Uterus (tissue), 4 donors: ENCODE data around the gene CLDN6. TPM values are rescaled to one million over a fixed set of nuclear protein-coding genes. Genes with fewer than 3 reads are reported as not detected.

Experiments used
- DNase-seq, 2 donors: peaks; one replicate each; pipeline ENCODE4 v3.0.0-alpha.2; 2019 to 2020
- H3K27ac ChIP-seq, 2 donors: fragments of 200-600 bp; sonication (generic); 1 replicate in 1 of 2; 2 replicates in 1 of 2; pipeline ENCODE4 v1.5.1; 2016 to 2018
- H3K27me3 ChIP-seq, 2 donors: fragments of 200-600 bp; sonication (generic); one replicate each; pipeline ENCODE4 v1.5.1; 2018 to 2019; ENCODE audit warnings: control low read depth in 1 of 2
- H3K36me3 ChIP-seq, 2 donors: fragments of 200-600 bp; sonication (generic); one replicate each; pipeline ENCODE4 v1.5.1; 2019; ENCODE audit warnings: control low read depth in 1 of 2
- H3K4me1 ChIP-seq, 2 donors: fragments of 200-600 bp; sonication (generic); one replicate each; pipeline ENCODE4 v1.5.1; 2018 to 2019; ENCODE audit warnings: control low read depth in 1 of 2
- H3K4me3 ChIP-seq, 2 donors: fragments of 200-600 bp; sonication (generic); 1 replicate in 1 of 2; 2 replicates in 1 of 2; pipeline ENCODE4 v1.5.1; 2018 to 2019; ENCODE audit warnings: mild to moderate bottlenecking in 1 of 2
- H3K9me3 ChIP-seq, 2 donors: fragments of 200-600 bp; sonication (generic); one replicate each; pipeline ENCODE4 v1.5.1; 2019; ENCODE audit warnings: control low read depth in 1 of 2
- POLR2A ChIP-seq, 2 donors: fragments of 450-650 bp; IDR thresholded peaks; one replicate each; pipeline ENCODE4 v1.6.1; 2016; ENCODE audit warnings: antibody characterized with exemption in 2 of 2, mild to moderate bottlenecking in 1 of 2, moderate library complexity in 1 of 2
- intact Hi-C: fragments of 100-400 bp; cut with DNase I; formaldehyde crosslinking; loops from one replicate; pipeline ENCODE4 v1.15.1; 2023; ENCODE audit warnings: low total_unique reads
- total RNA-seq, 4 donors: library from RNA; depleted of rRNA in 3 of 4; stranded (reverse); fragments of >200 nt in 3 of 4; gene quantifications; one replicate each; pipeline versions ENCODE4 v1.1.0 to v1.2.4, GENCODE V29; 2014 to 2023
- TF ChIP-seq, protein P1 (sequence below), 4 experiments: fragments of 200-600 bp in 2 of 4; fragments of 450-650 bp in 2 of 4; sonication (generic) in 2 of 4; IDR thresholded peaks; one replicate each; pipeline ENCODE4 v1.5.1; 2016 to 2019; ENCODE audit warnings: antibody characterized with exemption in 4 of 4, mild to moderate bottlenecking in 2 of 4, moderate library complexity in 1 of 4
- donor health status: DM: yes; HTN: yes; CAD: no.

Gene CLDN6
- total RNA-seq, 4 donors from 2014 or later: 4.1 TPM; not detected in 3

DNA sequence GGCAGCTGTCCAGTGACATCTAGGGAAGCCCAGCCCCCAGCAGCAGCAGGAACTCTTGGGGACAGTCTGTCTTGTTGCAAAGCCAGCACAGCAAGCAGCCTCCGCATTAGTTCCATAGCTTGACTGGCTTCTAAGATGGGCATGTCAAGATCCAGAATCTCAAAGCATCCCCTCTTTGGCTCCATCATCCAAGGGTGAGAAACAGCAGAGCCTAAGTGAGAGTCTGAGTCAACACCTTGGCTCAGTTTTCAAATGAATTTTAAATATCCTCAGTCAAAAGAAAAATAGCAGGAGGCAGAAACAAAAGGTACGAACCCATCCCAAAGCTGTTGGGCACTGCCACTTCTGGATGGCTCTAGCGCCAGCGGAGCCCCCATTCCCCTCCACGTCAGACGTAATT is 3.0 kb downstream of the CLDN6 start:
- peaks cover 9 to 27% of the 10 kb centered on the region in 2 donors for H3K27me3 ChIP-seq

DNA sequence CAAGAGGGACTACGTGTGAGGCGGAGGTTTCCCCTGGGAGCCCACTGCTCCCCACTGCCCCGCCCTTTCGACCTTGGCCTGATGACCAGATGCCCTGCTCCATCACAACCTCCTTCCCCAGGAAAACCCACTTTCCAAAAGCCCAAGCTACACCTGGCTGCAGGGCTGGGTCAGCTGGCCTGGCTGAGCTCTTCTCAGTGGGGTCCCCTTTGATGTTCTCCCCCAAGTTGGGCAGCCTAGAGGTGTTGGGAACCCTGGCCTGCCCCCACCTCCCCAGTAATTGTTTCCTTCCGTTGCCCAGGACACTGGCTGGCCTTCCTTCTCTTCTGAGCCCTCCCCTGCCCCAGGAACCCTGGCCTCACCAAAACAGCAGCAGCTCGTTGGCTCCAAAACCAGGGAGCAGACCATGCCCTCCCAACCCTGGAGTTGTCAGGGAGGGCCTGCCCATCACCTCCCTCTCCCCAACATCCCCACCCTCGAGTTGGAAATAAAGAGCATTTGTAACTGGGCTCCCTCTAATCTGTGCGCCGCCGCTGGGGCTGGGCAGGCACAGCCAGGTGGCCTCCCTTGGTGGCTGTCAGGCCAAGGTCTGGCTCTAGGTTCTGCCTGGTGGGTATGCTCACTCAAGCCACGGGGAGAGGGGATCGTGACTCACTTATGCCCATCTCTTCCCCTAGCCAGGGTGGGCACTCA is 3.8 kb downstream of the CLDN6 start:
- no peaks in the 10 kb centered on the region for H3K36me3 ChIP-seq
- H3K4me1 ChIP-seq: no peaks in the 10 kb centered on the region
- H3K4me3 ChIP-seq: no peak overlapping the region
- intact Hi-C loops: no loop called here
- H3K27me3 ChIP-seq: peaks cover 9 to 27% of the 10 kb centered on the region in 2 donors
- no peaks in the 10 kb centered on the region for H3K9me3 ChIP-seq
- no peak overlapping the region for H3K27ac ChIP-seq
- no peak for DNase-seq
- TF ChIP-seq POLR2A (IDR thresholded peaks at IDR 0.05): no peak
- TF ChIP-seq, protein P1, sequence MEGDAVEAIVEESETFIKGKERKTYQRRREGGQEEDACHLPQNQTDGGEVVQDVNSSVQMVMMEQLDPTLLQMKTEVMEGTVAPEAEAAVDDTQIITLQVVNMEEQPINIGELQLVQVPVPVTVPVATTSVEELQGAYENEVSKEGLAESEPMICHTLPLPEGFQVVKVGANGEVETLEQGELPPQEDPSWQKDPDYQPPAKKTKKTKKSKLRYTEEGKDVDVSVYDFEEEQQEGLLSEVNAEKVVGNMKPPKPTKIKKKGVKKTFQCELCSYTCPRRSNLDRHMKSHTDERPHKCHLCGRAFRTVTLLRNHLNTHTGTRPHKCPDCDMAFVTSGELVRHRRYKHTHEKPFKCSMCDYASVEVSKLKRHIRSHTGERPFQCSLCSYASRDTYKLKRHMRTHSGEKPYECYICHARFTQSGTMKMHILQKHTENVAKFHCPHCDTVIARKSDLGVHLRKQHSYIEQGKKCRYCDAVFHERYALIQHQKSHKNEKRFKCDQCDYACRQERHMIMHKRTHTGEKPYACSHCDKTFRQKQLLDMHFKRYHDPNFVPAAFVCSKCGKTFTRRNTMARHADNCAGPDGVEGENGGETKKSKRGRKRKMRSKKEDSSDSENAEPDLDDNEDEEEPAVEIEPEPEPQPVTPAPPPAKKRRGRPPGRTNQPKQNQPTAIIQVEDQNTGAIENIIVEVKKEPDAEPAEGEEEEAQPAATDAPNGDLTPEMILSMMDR (IDR thresholded peaks at IDR 0.05): no peak

More for the DNA sequence above, 3.0 kb downstream of the CLDN6 start:
- H3K36me3 ChIP-seq: no peaks in the 10 kb centered on the region
- TF ChIP-seq, protein P1 (IDR thresholded peaks at IDR 0.05): no peak
- TF ChIP-seq POLR2A (IDR thresholded peaks at IDR 0.05): no peak
- H3K4me1 ChIP-seq: no peaks in the 10 kb centered on the region
- H3K4me3 ChIP-seq: no peak overlapping the region
- H3K9me3 ChIP-seq: no peaks in the 10 kb centered on the region
- H3K27ac ChIP-seq: no peak overlapping the region
- no peak for DNase-seq
- intact Hi-C loops: no loop called here

DNA sequence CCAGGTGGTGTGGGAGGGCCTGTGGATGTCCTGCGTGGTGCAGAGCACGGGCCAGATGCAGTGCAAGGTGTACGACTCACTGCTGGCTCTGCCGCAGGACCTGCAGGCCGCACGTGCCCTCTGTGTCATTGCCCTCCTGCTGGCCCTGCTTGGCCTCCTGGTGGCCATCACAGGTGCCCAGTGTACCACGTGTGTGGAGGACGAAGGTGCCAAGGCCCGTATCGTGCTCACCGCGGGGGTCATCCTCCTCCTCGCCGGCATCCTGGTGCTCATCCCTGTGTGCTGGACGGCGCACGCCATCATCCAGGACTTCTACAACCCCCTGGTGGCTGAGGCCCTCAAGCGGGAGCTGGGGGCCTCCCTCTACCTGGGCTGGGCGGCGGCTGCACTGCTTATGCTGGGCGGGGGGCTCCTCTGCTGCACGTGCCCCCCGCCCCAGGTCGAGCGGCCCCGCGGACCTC is 4.5 kb downstream of the CLDN6 start:
- no peak overlapping the region for H3K4me3 ChIP-seq
- DNase-seq: no peak
- no peaks in the 10 kb centered on the region for H3K36me3 ChIP-seq
- intact Hi-C loops: no loop called here
- H3K9me3 ChIP-seq: no peaks in the 10 kb centered on the region
- no peak overlapping the region for H3K27ac ChIP-seq
- TF ChIP-seq POLR2A (IDR thresholded peaks at IDR 0.05): no peak
- TF ChIP-seq, protein P1 (IDR thresholded peaks at IDR 0.05): no peak
- H3K27me3 ChIP-seq: peaks cover 10 to 25% of the 10 kb centered on the region in 2 donors
- no peaks in the 10 kb centered on the region for H3K4me1 ChIP-seq

DNA sequence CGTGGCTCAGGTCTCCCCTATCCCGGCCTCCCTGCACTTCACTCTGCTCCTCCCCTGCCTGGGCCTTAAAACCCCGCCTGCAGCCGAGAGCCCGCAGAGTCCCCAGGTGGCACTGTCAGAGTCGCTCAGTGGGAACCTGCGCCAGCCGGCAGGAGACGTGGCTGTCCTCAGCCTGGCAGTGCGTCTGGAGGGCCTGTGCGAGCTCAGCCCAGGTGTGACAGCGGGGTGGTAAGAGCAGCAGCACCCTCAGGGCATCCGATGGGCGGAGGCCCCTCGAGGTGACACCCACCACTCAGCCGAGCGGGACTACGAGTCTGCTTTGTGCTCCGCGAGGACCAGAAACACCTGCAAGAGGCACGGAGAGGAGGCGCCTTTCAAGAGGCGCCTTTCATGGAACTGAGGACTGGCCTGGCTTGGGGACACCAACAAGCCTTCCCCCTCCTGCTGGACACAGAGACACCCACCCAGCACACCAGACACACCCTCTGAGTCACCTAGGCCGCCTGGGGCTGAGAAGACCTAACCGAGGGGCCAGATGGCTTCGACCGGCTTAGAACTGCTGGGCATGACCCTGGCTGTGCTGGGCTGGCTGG is 5.1 kb downstream of the CLDN6 start, which contains the start of gene CLDN9:
Gene CLDN9 (plus strand): TSS at position 96 of the 593 bp plus-strand sequence. CDS start 440 bp downstream, at position 536.
- Histone ChIP-seq H3K9me3 (no peaks in the 10 kb centered on the region), H3K27me3 (peaks cover 13 to 19% of the 10 kb centered on the region in 2 donors), H3K27ac (no peak within 1 kb of the TSS), H3K4me3 (no peak within 1 kb of the TSS), H3K4me1 (no peaks in the 10 kb centered on the region), H3K36me3 (no peaks in the 10 kb centered on the region)
- intact Hi-C loops: no loop called here
- TF ChIP-seq, protein P1 (IDR thresholded peaks at IDR 0.05): no peak
- no peak for TF ChIP-seq POLR2A (IDR thresholded peaks at IDR 0.05)
- DNase-seq: no peak

DNA sequence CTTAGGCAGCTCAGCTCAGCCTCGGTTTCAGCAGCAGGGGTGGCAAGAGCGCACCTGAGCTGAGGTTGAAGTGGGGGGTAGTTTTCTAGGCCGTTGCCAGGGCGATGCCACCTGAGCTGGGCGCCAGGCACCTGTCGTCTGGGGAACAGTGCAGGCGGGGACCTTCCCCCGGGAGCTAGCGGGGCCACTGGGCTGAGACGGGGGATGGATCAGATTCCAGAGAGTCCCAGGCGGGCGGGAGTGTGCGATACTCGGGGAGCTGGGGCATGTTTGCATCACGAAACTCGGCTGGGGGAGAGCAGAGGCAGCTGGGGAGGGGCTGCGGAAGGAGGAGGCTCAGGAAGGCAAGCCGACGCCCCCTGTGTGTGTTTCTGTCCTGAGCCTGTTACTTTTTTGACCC is 5.7 kb downstream of the CLDN6 start:
- H3K4me3 ChIP-seq: no peak overlapping the region
- no peak for DNase-seq
- TF ChIP-seq, protein P1 (IDR thresholded peaks at IDR 0.05): no peak
- no peak for TF ChIP-seq POLR2A (IDR thresholded peaks at IDR 0.05)
- H3K36me3 ChIP-seq: no peaks in the 10 kb centered on the region
- intact Hi-C loops: no loop called here
- H3K4me1 ChIP-seq: no peaks in the 10 kb centered on the region
- H3K9me3 ChIP-seq: no peaks in the 10 kb centered on the region
- H3K27ac ChIP-seq: no peak overlapping the region
- peaks cover 8 to 15% of the 10 kb centered on the region in 2 donors for H3K27me3 ChIP-seq
